ENCODE results near the gene MEGF10.

Gene MEGF10

GRCh38 chr5:127375124-127375523, 84.5 kb downstream of the MEGF10 start:
- DNase-seq, result no peak

GRCh38 chr5:127375544-127376091, 85.0 kb downstream of the MEGF10 start:
- DNase-seq, result no peak

- DNase-seq, result no peak
These were observed 87.1 kb downstream of the MEGF10 start for GRCh38 chr5:127377651-127378050.

GRCh38 chr5:127385936-127386335, 95.3 kb downstream of the MEGF10 start:
- DNase-seq, result no peak

- no peak for DNase-seq
These were observed 96.0 kb downstream of the MEGF10 start for GRCh38 chr5:127386557-127386956.

GRCh38 chr5:127389601-127390000, 99.0 kb downstream of the MEGF10 start:
- DNase-seq, result no peak

GRCh38 chr5:127392762-127393161, 102.2 kb downstream of the MEGF10 start:
- no peak for DNase-seq

GRCh38 chr5:127396490-127397155, 106.0 kb downstream of the MEGF10 start:
- DNase-seq, result no peak

- no peak for DNase-seq
These were observed 107.9 kb downstream of the MEGF10 start for GRCh38 chr5:127398508-127398907.

GRCh38 chr5:127399068-127399467, 108.5 kb downstream of the MEGF10 start:
- no peak for DNase-seq

- no peak for DNase-seq
These were observed 109.9 kb downstream of the MEGF10 start for GRCh38 chr5:127400539-127400938.

- DNase-seq, result no peak
These were observed 110.5 kb downstream of the MEGF10 start for GRCh38 chr5:127400946-127401670.

- DNase-seq, result no peak
These were observed 111.8 kb downstream of the MEGF10 start for GRCh38 chr5:127402361-127402760.

- no peak for DNase-seq
These were observed 113.6 kb downstream of the MEGF10 start for GRCh38 chr5:127404190-127404589.

GRCh38 chr5:127406326-127407121, 115.9 kb downstream of the MEGF10 start:
- no peak for DNase-seq

GRCh38 chr5:127409246-127409917, 118.8 kb downstream of the MEGF10 start:
- DNase-seq, result peak; percentile 20 to 66

- DNase-seq, result no peak
These were observed 119.5 kb downstream of the MEGF10 start for GRCh38 chr5:127409921-127410675.

GRCh38 chr5:127410959-127411358, 120.4 kb downstream of the MEGF10 start:
- DNase-seq, result no peak

GRCh38 chr5:127411381-127411780, 120.8 kb downstream of the MEGF10 start:
- DNase-seq, result no peak

- no peak for DNase-seq
These were observed 122.1 kb downstream of the MEGF10 start for GRCh38 chr5:127412698-127413097.

GRCh38 chr5:127415034-127415433, 124.4 kb downstream of the MEGF10 start:
- DNase-seq, result no peak

- DNase-seq, result no peak
These were observed 126.3 kb downstream of the MEGF10 start for GRCh38 chr5:127416906-127417305.
